Right renal pelvis (tissue), 4 donors: ENCODE results near the gene WDR18. TPM values are rescaled to one million over a fixed set of nuclear protein-coding genes. Genes with fewer than 3 reads are reported as not detected.

Experiments used
- DNase-seq, 4 donors: peaks; one replicate each; pipeline ENCODE4 v3.0.0-alpha.2; 2013; ENCODE audit warnings: low read depth in 4 of 4, low spot score in 3 of 4, missing footprints in 1 of 4
- polyA plus RNA-seq, 4 donors: library from polyadenylated mRNA; unstranded; fragments of 120-200 nt; gene quantifications; one replicate each; pipeline ENCODE4 v1.2.1, GENCODE V29; 2013; ENCODE audit not compliant: insufficient read length in 4 of 4

WDR18 gene
- polyA plus RNA-seq, 4 donors, result 33.6 to 78.8 (median 37.7) TPM

DNA sequence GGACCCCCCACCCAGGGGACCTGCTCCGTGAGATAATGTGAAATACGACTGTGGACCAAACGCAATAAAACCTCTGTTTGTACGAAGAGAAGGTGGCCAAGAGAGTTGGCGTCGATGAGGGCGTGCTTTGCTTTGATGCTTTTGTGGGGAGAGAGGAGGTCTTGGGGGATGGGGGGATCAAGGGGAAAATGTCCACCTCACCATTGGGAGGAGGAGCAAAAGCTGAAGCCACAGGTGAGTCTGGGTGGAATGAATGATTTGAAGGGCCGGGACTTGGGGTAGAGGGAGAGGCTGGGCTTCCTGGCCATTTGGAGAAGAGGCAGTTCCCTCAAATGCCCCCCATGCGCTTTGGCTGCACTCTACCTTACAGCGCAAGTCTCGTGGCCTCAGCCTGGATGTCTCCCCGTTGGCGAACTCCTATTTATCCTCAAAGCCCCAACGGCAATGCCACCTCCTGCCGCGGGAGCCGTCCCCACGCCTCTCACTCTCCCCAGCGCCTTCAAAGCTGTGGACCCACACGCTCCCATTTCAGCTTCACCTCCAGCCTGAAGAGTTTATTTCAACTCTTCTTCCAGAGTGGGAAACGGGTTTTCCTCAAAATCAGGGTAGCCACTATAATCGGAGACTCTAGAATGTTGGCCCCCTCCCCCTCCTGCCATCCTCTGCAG is 55.0 kb downstream of the WDR18 start:
- no peak for DNase-seq

DNA sequence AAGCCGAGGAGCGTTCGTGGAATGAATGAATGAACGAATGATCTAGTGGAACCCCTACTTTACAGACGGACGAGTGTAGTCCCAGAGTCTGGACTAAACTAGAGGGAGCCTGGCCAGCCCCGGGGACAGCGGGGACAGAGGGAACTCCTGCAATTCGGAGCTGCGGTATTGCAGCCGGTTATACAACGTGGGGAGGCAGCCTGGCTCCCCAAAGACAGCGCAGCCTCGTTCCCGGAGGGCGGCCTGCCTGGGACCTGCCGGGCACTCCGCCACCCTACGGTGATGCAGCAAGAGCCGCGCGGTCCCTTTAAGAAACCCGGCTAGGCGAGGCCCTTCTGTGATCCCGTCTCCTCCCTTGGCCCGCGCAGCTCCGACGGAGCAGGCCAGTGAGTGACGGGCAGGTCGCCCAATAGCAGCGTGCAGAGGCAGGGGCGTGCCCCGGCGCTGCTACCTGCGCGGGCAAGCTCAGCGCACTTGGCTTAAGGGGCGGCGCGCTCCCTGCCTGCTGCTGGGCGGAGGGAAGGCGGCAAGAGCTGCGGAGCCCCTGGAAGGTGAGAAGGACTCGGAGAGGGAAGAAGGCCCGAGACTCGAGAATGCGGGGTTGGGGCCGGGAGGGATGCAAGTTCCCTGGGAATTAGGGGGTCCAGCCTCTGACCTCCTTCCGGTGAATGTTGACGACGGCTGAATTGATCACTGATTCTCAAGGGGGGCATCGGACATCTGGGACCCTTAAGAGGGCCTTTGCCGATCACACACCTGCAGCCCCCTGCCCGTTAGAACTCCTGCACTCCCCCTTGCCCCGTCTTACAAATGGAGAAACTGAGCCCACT is 55.7 kb downstream of the WDR18 start, which contains the start of gene ABCA7:
ABCA7 (plus strand) TSS at position 462 of the 830 bp plus-strand sequence. CDS start 1,255 bp downstream, outside the sequence.
- DNase-seq, result peak; percentile 92 to 98 (median 95)

DNA sequence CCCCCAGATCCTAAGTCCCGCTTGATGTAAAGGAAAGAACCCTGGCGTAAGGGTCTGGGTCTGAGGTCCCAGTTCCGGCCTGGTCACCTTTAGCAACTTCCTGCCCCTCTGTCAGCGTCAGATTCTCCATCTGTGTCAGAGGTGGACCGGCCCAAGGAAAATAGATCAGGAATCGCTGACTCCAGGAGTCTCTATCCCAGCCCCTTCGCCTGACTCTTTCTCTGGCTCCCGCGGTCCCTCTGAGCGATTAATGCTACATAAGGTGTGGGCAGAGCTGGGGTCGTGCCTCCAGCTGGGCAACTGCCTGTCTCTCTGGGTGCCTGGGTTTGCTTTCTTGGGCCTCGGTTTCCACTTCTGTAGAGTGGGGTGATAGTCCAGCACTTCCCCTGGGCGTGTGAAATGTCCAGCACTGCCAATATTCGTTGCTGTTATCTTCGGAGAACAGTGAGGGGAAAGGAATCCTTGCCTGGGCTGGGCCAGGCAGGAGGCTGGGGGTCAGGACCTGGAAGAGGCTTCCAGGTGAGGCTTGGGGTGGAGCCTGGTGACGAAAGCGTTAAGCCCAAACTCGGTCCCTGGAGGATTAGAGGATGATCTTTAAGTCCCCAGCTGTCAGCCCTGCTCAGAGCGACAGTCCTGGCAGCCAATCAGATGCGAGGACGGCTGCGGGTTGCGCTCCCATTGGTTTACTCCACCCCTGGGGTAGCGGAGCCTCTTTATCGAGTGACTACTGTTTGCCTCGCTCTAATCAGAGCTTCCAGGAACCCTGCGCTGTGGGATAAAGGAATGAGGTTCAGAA is 56.5 kb downstream of the WDR18 start:
- peak in 3 of 4 donors; percentile 69 to 72 (median 71) for DNase-seq

DNA sequence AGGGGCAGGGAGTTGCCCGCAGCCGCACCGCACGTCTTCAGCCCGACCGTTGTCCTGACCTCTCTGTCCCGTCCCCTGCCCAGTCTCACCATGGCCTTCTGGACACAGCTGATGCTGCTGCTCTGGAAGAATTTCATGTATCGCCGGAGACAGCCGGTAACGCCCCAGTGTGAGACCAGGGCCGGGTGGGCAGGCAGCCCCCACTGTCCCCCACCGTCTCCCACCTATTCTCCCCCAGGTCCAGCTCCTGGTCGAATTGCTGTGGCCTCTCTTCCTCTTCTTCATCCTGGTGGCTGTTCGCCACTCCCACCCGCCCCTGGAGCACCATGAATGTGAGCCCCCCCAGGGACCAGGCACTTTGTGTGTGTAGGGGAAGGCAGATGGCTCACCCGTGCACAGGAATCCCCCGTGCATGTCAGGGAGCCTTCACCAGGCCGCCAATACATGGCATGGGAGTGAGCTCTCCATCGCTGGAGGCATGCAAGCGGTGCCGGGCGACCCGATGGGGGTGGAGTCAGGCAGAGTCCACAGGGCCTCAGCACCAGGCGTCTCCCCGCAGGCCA is 57.2 kb downstream of the WDR18 start:
- no peak for DNase-seq

DNA sequence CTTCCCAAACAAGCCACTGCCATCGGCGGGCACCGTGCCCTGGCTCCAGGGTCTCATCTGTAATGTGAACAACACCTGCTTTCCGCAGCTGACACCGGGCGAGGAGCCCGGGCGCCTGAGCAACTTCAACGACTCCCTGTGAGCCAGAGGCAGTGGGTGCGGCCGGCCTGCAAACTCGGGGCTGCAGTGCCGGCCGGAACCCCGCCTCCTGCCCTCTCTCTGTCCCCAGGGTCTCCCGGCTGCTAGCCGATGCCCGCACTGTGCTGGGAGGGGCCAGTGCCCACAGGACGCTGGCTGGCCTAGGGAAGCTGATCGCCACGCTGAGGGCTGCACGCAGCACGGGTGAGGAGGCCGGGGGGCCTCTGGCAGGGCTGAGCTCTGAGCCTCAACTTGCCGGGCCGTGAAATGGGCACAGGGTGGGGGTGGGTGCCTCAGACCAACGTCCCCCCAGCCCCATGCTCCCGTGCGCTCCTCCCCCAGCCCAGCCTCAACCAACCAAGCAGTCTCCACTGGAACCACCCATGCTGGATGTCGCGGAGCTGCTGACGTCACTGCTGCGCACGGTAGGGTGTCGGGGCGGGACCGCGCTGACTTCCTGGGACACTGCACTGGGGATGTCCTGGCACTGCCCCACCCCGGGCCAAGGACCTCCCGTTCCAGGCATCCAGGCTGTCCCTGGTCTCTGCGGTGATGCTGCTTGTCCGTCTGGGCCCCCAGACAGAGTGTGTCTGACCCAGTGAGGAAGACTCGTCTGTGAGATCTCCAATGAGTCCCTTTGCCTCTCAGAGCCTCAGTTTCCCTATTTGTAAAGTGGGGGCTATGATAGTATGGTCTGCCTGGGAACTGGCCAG is 57.9 kb downstream of the WDR18 start:
- DNase-seq, result no peak

DNA sequence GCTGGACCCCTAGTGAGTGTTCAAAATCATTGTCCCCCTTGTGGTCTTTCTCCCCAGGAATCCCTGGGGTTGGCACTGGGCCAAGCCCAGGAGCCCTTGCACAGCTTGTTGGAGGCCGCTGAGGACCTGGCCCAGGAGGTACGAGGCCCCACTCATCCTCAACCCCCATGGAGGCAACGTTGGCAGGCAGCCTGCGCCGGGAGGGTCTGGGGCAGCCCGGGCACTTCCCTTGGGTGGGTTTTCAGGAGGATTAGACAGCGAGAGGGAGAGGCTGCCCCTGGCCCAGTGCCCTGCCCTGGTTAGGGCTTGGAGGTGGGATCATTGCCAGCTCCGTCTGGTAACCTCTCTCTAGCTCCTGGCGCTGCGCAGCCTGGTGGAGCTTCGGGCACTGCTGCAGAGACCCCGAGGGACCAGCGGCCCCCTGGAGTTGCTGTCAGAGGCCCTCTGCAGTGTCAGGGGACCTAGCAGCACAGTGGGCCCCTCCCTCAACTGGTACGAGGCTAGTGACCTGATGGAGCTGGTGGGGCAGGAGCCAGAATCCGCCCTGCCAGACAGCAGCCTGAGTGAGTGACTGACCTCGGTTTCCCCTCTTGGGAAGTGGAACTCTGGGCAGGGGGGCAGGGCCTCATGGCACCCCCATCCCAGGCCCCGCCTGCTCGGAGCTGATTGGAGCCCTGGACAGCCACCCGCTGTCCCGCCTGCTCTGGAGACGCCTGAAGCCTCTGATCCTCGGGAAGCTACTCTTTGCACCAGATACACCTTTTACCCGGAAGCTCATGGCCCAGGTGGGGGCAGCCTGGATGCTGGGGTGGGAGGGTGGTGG is 58.8 kb downstream of the WDR18 start:
- no peak for DNase-seq

Other genes starting within 250 kb of the WDR18 start
- 1 to 10 TPM; 7.6 to 9.7 (median 8.0) TPM for gene MISP, start 233.2 kb upstream of the WDR18 start, polyA plus RNA-seq
- 100 to 1,000 TPM; 365 to 458 (median 390) TPM for gene PTBP1, start 186.9 kb upstream of the WDR18 start, polyA plus RNA-seq
- gene PLPPR3, start 162.4 kb upstream of the WDR18 start, polyA plus RNA-seq, result 10 to 100 TPM in 3 of 4 donors, 1 to 10 TPM in 1; 8.6 to 19.1 (median 13.6) TPM
- 1 to 10 TPM in 2 of 4 donors, under 1 TPM in 2; 0.76 to 2.4 (median 1.2) TPM for gene AZU1, start 156.5 kb upstream of the WDR18 start, polyA plus RNA-seq
- gene PRTN3, start 143.3 kb upstream of the WDR18 start, polyA plus RNA-seq, result 1 to 10 TPM in 2 of 4 donors, under 1 TPM in 2; 0.50 to 1.6 (median 1.2) TPM
- gene ELANE, start 132.0 kb upstream of the WDR18 start, polyA plus RNA-seq, result under 1 TPM in 3 of 4 donors, not detected in 1; 0.18 to 0.96 (median 0.64) TPM
- 1 to 10 TPM; 2.1 to 5.7 (median 2.6) TPM for gene CFD, start 124.7 kb upstream of the WDR18 start, polyA plus RNA-seq
- 10 to 100 TPM; 57.1 to 70.8 (median 60.7) TPM for gene MED16, start 91.2 kb upstream of the WDR18 start, polyA plus RNA-seq
- not detected for gene RNU6-9, start 90.9 kb upstream of the WDR18 start, polyA plus RNA-seq
- 10 to 100 TPM; 44.0 to 61.4 (median 46.7) TPM for gene R3HDM4, start 71.1 kb upstream of the WDR18 start, polyA plus RNA-seq
- gene KISS1R, start 67.0 kb upstream of the WDR18 start, polyA plus RNA-seq, result 1 to 10 TPM in 1 of 4 donors, under 1 TPM in 3; 0.38 to 1.6 (median 0.61) TPM
- gene ARID3A, start 58.3 kb upstream of the WDR18 start, polyA plus RNA-seq, result 10 to 100 TPM; 19.4 to 27.4 (median 22.9) TPM
- 1 to 10 TPM in 1 of 4 donors, under 1 TPM in 3; 0.44 to 1.3 (median 0.55) TPM for gene GRIN3B, start 16.1 kb downstream of the WDR18 start, polyA plus RNA-seq
- gene TMEM259, start 36.8 kb downstream of the WDR18 start, polyA plus RNA-seq, result 100 to 1,000 TPM in 2 of 4 donors, 10 to 100 TPM in 2; 98.1 to 152 (median 101) TPM
- gene RNU6-2, start 37.2 kb downstream of the WDR18 start, polyA plus RNA-seq, result not detected
- gene CNN2, start 42.3 kb downstream of the WDR18 start, polyA plus RNA-seq, result 100 to 1,000 TPM; 161 to 205 (median 176) TPM
- gene ABCA7, start 55.8 kb downstream of the WDR18 start, polyA plus RNA-seq, result 1 to 10 TPM; 6.2 to 8.9 (median 7.6) TPM
- 10 to 100 TPM in 1 of 4 donors, 1 to 10 TPM in 3; 9.3 to 12.8 (median 9.7) TPM for gene ARHGAP45, start 82.8 kb downstream of the WDR18 start, polyA plus RNA-seq
- gene POLR2E, start 111.0 kb downstream of the WDR18 start, polyA plus RNA-seq, result 100 to 1,000 TPM; 134 to 181 (median 142) TPM
- gene GPX4, start 119.6 kb downstream of the WDR18 start, polyA plus RNA-seq, result 100 to 1,000 TPM; 242 to 321 (median 252) TPM
- gene SBNO2, start 189.9 kb downstream of the WDR18 start, polyA plus RNA-seq, result 10 to 100 TPM; 11.8 to 23.5 (median 14.0) TPM
- 10 to 100 TPM; 50.1 to 65.9 (median 53.3) TPM for gene STK11, start 221.4 kb downstream of the WDR18 start, polyA plus RNA-seq